PFSK-1 (cell line): ENCODE results near the gene AUTS2.

ENCODE experiments used
- FOXP2 ChIP-seq: optimal IDR thresholded peaks from 2 replicates; pipeline ENCODE3; 2011; ENCODE audit warnings: borderline replicate concordance, control low read depth, inconsistent platforms; ENCODE audit not compliant: insufficient read depth; ENCODE audit errors: extremely low read length, extremely low read depth
- POLR2AphosphoS5 ChIP-seq: IDR thresholded peaks from 2 replicates; pipeline ENCODE4 v1.6.1; 2012; ENCODE audit warnings: low read depth, mild to moderate bottlenecking, control low read depth, low read length, moderate library complexity
- TAF1 ChIP-seq: IDR thresholded peaks from 2 replicates; pipeline ENCODE4 v1.6.1; 2012; ENCODE audit warnings: low read length, control low read depth, borderline replicate concordance; ENCODE audit not compliant: insufficient read depth
- TF ChIP-seq, protein P1 (sequence below), 2 experiments: IDR thresholded peaks; 2 replicates each; pipeline versions ENCODE4 v1.6.1 to v1.8.0; 2011 to 2012; ENCODE audit warnings: low read depth in 2 of 2, low read length in 2 of 2, control low read depth in 1 of 2, inconsistent platforms in 1 of 2, mild to moderate bottlenecking in 1 of 2, moderate library complexity in 1 of 2; ENCODE audit not compliant: insufficient read depth in 1 of 2

GRCh38 chr7:70699271-70699670, 1101.0 kb downstream of the AUTS2 start:
- TF ChIP-seq FOXP2 (no peak), TAF1 (no peak), POLR2AphosphoS5 (no peak)
- TF ChIP-seq, protein P1, sequence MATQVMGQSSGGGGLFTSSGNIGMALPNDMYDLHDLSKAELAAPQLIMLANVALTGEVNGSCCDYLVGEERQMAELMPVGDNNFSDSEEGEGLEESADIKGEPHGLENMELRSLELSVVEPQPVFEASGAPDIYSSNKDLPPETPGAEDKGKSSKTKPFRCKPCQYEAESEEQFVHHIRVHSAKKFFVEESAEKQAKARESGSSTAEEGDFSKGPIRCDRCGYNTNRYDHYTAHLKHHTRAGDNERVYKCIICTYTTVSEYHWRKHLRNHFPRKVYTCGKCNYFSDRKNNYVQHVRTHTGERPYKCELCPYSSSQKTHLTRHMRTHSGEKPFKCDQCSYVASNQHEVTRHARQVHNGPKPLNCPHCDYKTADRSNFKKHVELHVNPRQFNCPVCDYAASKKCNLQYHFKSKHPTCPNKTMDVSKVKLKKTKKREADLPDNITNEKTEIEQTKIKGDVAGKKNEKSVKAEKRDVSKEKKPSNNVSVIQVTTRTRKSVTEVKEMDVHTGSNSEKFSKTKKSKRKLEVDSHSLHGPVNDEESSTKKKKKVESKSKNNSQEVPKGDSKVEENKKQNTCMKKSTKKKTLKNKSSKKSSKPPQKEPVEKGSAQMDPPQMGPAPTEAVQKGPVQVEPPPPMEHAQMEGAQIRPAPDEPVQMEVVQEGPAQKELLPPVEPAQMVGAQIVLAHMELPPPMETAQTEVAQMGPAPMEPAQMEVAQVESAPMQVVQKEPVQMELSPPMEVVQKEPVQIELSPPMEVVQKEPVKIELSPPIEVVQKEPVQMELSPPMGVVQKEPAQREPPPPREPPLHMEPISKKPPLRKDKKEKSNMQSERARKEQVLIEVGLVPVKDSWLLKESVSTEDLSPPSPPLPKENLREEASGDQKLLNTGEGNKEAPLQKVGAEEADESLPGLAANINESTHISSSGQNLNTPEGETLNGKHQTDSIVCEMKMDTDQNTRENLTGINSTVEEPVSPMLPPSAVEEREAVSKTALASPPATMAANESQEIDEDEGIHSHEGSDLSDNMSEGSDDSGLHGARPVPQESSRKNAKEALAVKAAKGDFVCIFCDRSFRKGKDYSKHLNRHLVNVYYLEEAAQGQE (IDR thresholded peaks at IDR 0.05; ENCODE audit: insufficient read depth in 1 of 2, low read depth in 2 of 2, low read length in 2 of 2), result no peak
